Ecto neural progenitor cell (in vitro differentiated cells): ENCODE results near the gene P2RX1.
"Not testable (repeated sequence)": the region's sequence is repeated elsewhere in the genome, so short reads cannot be mapped to it uniquely, and the experiment has no call there.

Experiments
- DNase-seq: peaks from one replicate; pipeline ENCODE4 v3.0.0-alpha.2; 2018; ENCODE audit warnings: low spot score

The P2RX1 gene

DNA sequence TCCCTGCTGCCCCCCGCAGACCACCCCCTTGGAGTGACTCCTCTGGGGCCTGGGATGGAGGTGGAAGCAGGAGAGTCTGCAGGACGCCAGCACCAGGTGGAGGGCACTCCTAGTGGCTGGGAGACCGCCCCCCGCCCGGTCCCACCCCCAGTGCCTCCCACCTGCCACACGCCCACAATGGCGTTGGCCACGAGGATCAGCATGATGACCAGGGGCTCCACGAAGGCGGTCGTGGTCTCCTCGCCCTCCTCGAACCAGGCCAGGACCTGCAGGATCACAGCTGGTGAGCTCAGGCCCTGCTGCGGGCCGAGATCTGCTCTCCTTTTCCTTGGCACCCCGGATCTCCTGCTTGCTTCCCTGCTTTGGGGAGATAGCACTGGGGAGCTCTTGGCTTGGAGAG lies 35.2 kb upstream of the P2RX1 start:
- no peak for DNase-seq

GRCh38 chr17:3951003-3951402 lies 34.7 kb upstream of the P2RX1 start:
- no peak for DNase-seq

- no peak for DNase-seq
Measured at GRCh38 chr17:3950584-3950983, 34.3 kb upstream of the P2RX1 start.

- no peak for DNase-seq
Measured at GRCh38 chr17:3949418-3949817, 33.2 kb upstream of the P2RX1 start.

GRCh38 chr17:3948551-3948950 lies 32.3 kb upstream of the P2RX1 start:
- not testable (repeated sequence) for DNase-seq

GRCh38 chr17:3947318-3947810 lies 31.1 kb upstream of the P2RX1 start:
- DNase-seq: no peak

- no peak for DNase-seq
Measured at GRCh38 chr17:3946711-3947235, 30.5 kb upstream of the P2RX1 start.

- DNase-seq: peak; percentile 97
Measured at GRCh38 chr17:3944485-3945388, 28.5 kb upstream of the P2RX1 start.

DNA sequence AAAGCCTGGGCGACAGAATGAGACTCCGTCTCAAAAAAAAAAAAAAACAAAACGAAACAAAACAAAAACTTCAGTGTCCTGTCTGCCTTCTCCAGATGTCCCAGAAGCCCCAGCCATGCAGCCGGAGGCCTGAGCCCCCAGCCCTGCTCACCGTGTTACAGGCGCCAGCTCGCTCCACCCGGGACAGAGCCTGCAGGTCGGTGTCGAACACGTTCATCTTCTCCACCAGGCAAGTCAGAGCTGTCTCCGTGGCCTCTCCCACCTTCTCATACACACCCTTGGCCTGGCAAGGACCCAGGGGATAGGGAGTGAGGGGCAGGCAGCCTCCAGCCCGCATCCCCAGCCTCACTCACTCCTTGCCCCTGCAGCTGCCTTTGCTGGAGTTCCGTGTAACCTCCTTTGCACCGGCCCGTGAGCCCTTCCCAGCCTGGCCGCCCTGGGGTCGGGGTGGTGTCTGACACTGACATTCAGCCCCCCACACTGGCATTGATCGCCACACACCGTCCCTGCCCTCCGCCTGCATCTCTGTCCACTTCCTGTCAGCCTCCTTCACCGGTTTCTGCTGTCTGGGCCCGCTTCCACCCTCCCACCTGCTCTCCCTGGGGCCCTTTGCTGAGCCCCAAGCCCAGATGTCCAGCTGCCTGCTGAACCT lies 27.1 kb upstream of the P2RX1 start:
- no peak for DNase-seq

- no peak for DNase-seq
Measured at GRCh38 chr17:3940965-3941698, 24.9 kb upstream of the P2RX1 start.

GRCh38 chr17:3937359-3937758 lies 21.1 kb upstream of the P2RX1 start:
- DNase-seq: no peak

DNA sequence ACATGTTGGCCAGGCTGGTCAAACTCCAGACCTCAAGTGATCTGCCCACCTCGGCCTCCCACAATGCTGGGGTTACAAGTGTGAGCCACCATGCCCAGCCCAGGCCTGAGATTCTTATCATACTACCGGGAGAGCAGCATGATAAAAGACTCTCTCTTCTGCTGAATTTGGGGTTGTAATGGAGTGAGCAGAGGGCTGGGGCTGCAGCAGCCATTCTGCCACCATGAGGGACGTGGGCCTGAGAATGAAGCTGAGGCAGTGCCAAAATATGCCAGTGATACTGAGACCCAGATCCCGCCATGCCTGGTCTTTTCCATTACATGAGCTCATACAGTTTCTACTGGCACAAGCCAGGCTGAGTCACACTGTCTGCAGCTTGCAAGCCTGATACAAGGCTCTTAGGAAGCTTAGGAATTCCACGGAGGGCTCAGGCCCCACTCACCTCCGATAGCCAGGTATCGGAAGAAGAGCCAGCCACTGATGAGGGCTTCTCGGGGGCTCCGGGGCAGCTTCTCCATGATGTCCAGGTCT lies 19.6 kb upstream of the P2RX1 start:
- DNase-seq: no peak

DNA sequence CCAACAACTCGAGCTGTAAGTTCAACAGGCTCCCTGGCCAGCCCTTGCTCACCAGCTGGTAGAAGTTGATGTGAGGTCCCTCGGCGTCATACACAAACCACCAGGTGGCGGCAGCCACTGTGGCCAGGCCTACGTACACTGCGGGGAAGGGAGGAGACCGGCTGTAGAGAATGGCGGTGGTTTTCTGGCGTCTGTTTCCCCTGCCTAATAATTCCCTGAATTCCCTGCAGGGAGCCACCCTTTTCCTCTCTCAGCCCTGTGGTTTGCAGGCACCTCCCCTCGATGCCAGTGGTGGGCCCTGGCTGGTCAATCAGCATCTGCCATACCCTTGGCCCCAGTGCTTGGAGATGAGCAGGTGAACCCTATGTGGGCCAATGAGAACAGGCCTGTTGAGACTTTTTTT lies 18.9 kb upstream of the P2RX1 start:
- peak; percentile 87 for DNase-seq

GRCh38 chr17:3929764-3930163 lies 13.5 kb upstream of the P2RX1 start:
- DNase-seq: no peak

GRCh38 chr17:3929181-3929580 lies 12.9 kb upstream of the P2RX1 start:
- DNase-seq: no peak

GRCh38 chr17:3928406-3928805 lies 12.1 kb upstream of the P2RX1 start:
- DNase-seq: no peak

DNA sequence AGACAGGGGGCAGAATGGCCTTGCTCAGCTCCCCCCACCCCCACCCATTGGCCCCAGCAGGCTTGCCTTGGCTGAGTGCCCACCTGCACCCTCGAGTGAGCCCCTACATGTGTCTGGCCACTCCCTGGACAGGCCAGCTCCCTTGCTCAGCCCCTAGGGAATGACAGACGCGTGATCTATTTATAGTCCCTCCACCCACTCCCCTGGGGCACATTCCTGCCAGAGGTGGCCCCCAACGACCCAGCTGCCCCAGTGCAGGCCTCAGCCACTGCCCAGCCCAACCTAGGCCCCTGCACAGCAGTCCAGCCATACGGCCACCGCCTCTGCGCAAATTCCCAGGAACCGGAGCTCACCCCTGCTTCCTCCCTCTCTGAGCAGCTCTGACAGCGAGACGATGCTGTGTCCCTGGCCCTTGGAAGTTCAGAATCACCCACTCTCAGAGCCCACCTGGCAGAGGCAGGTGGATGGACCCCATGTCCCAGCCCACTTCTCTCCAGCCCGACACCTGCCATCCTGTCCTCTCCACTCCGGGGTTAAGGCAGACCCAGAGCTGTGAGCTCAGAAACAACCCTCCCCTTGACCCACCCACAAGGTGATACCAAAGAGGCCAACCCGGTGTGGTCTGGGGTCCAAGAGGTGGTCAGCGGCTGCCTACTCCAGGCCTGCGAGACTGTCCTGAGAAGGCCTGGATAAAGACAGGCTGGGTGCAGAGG lies 11.5 kb upstream of the P2RX1 start:
- peak; percentile 52 for DNase-seq

GRCh38 chr17:3926860-3927627 lies 10.8 kb upstream of the P2RX1 start:
- no peak for DNase-seq

DNA sequence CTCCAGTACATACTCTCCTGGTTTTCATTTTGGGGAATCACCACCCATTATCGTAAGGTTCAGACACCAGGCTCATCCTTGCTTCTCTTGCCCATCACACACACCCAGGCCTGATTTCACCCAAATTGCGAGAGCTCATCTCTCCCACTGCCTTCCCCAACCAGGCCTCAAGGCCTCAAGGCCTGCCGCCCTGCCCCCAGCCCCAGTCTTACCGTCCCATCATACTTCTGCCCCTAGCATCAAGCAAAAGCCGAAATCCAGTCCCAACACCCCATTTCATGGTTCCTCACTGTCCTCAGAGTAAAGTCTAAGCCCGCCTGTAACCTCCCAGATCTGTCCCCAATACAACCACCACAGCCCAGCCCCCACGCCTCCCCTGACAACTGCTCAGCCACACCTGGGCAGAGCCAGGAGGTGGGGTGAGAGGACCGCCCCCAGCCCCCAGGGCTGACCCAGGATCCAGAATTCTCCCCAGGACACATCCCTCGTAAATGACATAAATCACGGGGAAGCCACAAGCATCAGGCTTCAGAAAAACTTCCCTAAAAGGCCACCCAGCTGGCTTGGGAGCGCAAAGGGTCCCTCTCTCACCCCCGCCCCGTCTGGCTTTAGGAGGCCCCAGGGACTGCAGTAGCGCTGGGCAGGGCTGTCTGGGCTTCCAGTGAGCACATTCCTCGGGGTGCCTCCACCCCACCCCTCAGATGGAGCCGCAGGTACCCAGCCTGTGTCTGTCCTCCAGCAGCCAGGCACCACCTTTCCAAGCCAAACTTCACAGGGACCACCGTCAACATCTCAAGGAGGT lies 9.6 kb upstream of the P2RX1 start:
- DNase-seq: no peak
